K562 (cell line): ENCODE data around the gene GCA. TPM values are rescaled to one million over a fixed set of nuclear protein-coding genes. Genes with fewer than 3 reads are reported as not detected.

Experiments
- ARID4B ChIP-seq: sonication (generic); formaldehyde crosslinking; IDR thresholded peaks from 2 replicates; pipeline ENCODE4 v1.8.0; 2022; ENCODE audit warnings: mild to moderate bottlenecking, missing genetic modification reagents
- ATF4 ChIP-seq: fragments of 450-650 bp; formaldehyde crosslinking; IDR thresholded peaks from 2 replicates; pipeline ENCODE4 v1.4.0; 2022; ENCODE audit warnings: mild to moderate bottlenecking, moderate library complexity
- BRD9 ChIP-seq: fragments of 450-650 bp; IDR thresholded peaks from 2 replicates; pipeline ENCODE4 v1.6.1; 2018; ENCODE audit warnings: low read depth; ENCODE audit not compliant: partially characterized antibody
- BRF1 ChIP-seq: IDR thresholded peaks from 3 replicates; pipeline ENCODE4 v1.6.1; 2011; ENCODE audit warnings: borderline replicate concordance, mild to moderate bottlenecking; ENCODE audit not compliant: insufficient read length; ENCODE audit errors: extremely low read depth
- CBFA2T3 ChIP-seq: fragments of 450-650 bp; IDR thresholded peaks from 2 replicates; pipeline ENCODE4 v1.6.1; 2017
- DIDO1 ChIP-seq: fragments of 450-650 bp; IDR thresholded peaks from 2 replicates; pipeline ENCODE4 v1.6.1; 2016; ENCODE audit warnings: low read depth, missing biosample characterization, missing genetic modification characterization
- ETV1 ChIP-seq: fragments of 450-650 bp; conservative IDR thresholded peaks from 2 replicates; pipeline ENCODE4 v1.6.1; 2016; ENCODE audit warnings: missing genetic modification characterization, control low read depth, low read depth, missing compliant biosample characterization
- MAZ ChIP-seq, 2 experiments: fragments of 450-650 bp in 1 of 2; sonication (generic) in 1 of 2; formaldehyde crosslinking; IDR thresholded peaks in 1 of 2; conservative IDR thresholded peaks in 1 of 2; 2 replicates each; pipeline versions ENCODE4 v1.4.0 to v1.5.0; 2020; ENCODE audit warnings: mild to moderate bottlenecking in 1 of 2, missing genetic modification reagents in 1 of 2
- MCM3 ChIP-seq: fragments of 450-650 bp; IDR thresholded peaks from 2 replicates; pipeline ENCODE4 v1.6.1; 2016
- PTRF ChIP-seq: fragments of 450-650 bp; IDR thresholded peaks from 2 replicates; pipeline ENCODE4 v1.6.1; 2016; ENCODE audit warnings: mild to moderate bottlenecking, missing genetic modification characterization, missing compliant biosample characterization
- PYGO2 ChIP-seq: fragments of 450-650 bp; IDR thresholded peaks from 2 replicates; pipeline ENCODE4 v1.6.1; 2016; ENCODE audit warnings: mild to moderate bottlenecking, missing genetic modification characterization, moderate library complexity, missing compliant biosample characterization
- RBM15 ChIP-seq: fragments of 200-400 bp; formaldehyde crosslinking; IDR thresholded peaks from 2 replicates; pipeline ENCODE4 v1.6.1; 2018; ENCODE audit warnings: mild to moderate bottlenecking, low read length, moderate library complexity; ENCODE audit not compliant: insufficient read depth
- TBP ChIP-seq: optimal IDR thresholded peaks from 2 replicates; pipeline ENCODE3; 2011; ENCODE audit warnings: low read depth, low read length, improper control_type of control experiment
- ZC3H4 ChIP-seq: sonication (generic); formaldehyde crosslinking; IDR thresholded peaks from 2 replicates; pipeline ENCODE4 v1.9.0; 2021; ENCODE audit warnings: missing genetic modification reagents, borderline replicate concordance
- ZKSCAN1 ChIP-seq: fragments of 150-350 bp; IDR thresholded peaks from 2 replicates; pipeline ENCODE4 v1.6.1; 2016; ENCODE audit warnings: low read depth, low read length
- ZNF584 ChIP-seq: fragments of 200-800 bp; sonication (Bioruptor generic); IDR thresholded peaks from 2 replicates; pipeline ENCODE4 v1.6.1; 2016; ENCODE audit warnings: low read depth, mild to moderate bottlenecking, missing genetic modification characterization, missing compliant biosample characterization
- ZNF778 ChIP-seq: fragments of 450-650 bp; formaldehyde crosslinking; IDR thresholded peaks from 2 replicates; pipeline ENCODE4 v1.4.0; 2020; ENCODE audit warnings: mild to moderate bottlenecking, moderate library complexity
- ZNF79 ChIP-seq: fragments of 250-450 bp; sonication (Bioruptor Pico); IDR thresholded peaks from 2 replicates; pipeline ENCODE4 v1.4.0; 2020; ENCODE audit warnings: low read depth, mild to moderate bottlenecking, moderate library complexity
- polyA plus RNA-seq, 8 experiments: library from polyadenylated mRNA; depleted of rRNA in 4 of 8; stranded (reverse) in 5 of 8; unstranded in 3 of 8; fragments of >200 nt; fragmentation: Nextera tagmentation in 2 of 8; fragmentation: Illumina TruSeq in 1 of 8; extraction: Ambion mirVana in 2 of 8; extraction: Trizol in 1 of 8; gene quantifications; 2 replicates each; pipeline versions ENCODE4 v1.2.1 to v1.2.3, GENCODE V29; 2011 to 2014; ENCODE audit warnings: inconsistent platforms in 1 of 8, missing spikeins in 1 of 8
- total RNA-seq, 7 experiments: library from RNA; depleted of rRNA in 6 of 7; stranded (reverse); fragments of >200 nt in 6 of 7; fragmentation: Illumina TruSeq in 2 of 7; extraction: Trizol in 2 of 7; gene quantifications; 2 replicates each; pipeline versions ENCODE4 v1.2.1 to v1.2.3, GENCODE V29; 2011 to 2021; ENCODE audit warnings: low replicate concordance in 1 of 7
- TF ChIP-seq, protein P1 (sequence below): fragments of 450-650 bp; IDR thresholded peaks from 2 replicates; pipeline ENCODE4 v1.6.1; 2017; ENCODE audit warnings: antibody characterized with exemption
- TF ChIP-seq, protein P2 (sequence below): sonication (generic); formaldehyde crosslinking; IDR thresholded peaks from 2 replicates; pipeline ENCODE4 v1.8.0; 2022; ENCODE audit warnings: missing genetic modification reagents, mild to moderate bottlenecking, moderate library complexity, borderline replicate concordance

Gene GCA
- total and polyA plus RNA-seq, 9 of the 15 experiments (the other 6 are each of a cell fraction or from before 2014, with no cell fraction given), result 0.24 to 0.79 (median 0.41) TPM; not detected in 1

GRCh38 chr2:162343824-162344616, at the start of gene GCA (continued):
- TF ChIP-seq PYGO2 (tag) (no peak), ZNF584 (CRISPR knock-in tag) (no peak), ATF4 (CRISPR knock-in tag) (no peak), TBP (no peak), CBFA2T3 (no peak), BRF1 (no peak), PTRF (tag) (no peak), ARID4B (CRISPR knock-in tag) (no peak), MCM3 (no peak), RBM15 (no peak), MAZ (CRISPR knock-in tag; conservative IDR thresholded peaks at IDR 0.05 in 1 of 2, IDR thresholded peaks at IDR 0.05 in 1 of 2) (peak in 1 of 2 experiments; percentile 86; a peak in 2 of 4 replicates), BRD9 (no peak), ZNF778 (CRISPR knock-in tag) (no peak), ZC3H4 (CRISPR knock-in tag) (no peak), ZKSCAN1 (no peak), DIDO1 (tag) (no peak), ZNF79 (no peak), ETV1 (0 out of 2 replicates have a peak, but pooled peaks have one; percentile 14)
- TF ChIP-seq, protein P1, sequence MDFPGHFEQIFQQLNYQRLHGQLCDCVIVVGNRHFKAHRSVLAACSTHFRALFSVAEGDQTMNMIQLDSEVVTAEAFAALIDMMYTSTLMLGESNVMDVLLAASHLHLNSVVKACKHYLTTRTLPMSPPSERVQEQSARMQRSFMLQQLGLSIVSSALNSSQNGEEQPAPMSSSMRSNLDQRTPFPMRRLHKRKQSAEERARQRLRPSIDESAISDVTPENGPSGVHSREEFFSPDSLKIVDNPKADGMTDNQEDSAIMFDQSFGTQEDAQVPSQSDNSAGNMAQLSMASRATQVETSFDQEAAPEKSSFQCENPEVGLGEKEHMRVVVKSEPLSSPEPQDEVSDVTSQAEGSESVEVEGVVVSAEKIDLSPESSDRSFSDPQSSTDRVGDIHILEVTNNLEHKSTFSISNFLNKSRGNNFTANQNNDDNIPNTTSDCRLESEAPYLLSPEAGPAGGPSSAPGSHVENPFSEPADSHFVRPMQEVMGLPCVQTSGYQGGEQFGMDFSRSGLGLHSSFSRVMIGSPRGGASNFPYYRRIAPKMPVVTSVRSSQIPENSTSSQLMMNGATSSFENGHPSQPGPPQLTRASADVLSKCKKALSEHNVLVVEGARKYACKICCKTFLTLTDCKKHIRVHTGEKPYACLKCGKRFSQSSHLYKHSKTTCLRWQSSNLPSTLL, result no peak
- TF ChIP-seq, protein P2, sequence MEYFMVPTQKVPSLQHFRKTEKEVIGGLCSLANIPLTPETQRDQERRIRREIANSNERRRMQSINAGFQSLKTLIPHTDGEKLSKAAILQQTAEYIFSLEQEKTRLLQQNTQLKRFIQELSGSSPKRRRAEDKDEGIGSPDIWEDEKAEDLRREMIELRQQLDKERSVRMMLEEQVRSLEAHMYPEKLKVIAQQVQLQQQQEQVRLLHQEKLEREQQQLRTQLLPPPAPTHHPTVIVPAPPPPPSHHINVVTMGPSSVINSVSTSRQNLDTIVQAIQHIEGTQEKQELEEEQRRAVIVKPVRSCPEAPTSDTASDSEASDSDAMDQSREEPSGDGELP (CRISPR knock-in tag), result peak; percentile 42; the same call in 1 of the 2 replicates
